Measurements from ENCODE around the gene EXOC6B. TPM values are rescaled to one million over a fixed set of nuclear protein-coding genes. Genes with fewer than 3 reads are reported as not detected.
A peak's percentile ranks its signal among the peaks of the same experiment; 100 is the strongest.

EXOC6B gene
- polyA plus RNA-seq, 2 of the 4 experiments (the other 2 are of a cell fraction): 15.5 to 24.7 TPM

DNA sequence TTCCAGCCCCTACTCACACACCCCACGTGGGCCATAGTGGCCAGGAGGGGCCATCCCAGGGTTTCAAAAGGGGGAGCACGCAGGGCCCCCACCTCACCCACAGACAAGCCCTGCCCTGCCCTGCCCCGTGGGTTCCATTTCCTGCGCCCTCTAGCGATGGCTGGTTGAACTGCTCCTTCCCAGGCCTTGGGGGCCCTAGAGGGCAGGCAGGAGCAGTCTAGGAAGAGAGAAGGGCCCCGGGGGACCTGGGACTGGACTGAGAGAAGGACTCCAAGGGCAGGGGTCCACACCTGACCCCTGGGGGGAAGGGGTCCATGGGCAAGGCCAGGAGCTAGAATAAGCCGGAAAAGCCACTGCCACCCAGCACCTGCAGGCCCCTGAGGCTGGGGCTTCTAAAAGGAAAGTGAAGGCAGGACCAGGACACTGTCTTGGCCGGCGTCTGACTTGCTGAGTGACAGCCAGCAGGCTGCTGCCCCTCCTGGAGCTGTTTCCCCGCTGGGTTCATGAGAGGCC lies 688.3 kb downstream of the EXOC6B start:
- Histone ChIP-seq H3K4me2 (peak overlapping the region; percentile 66), H3K27ac (peak overlapping the region in 1 of 2 experiments; percentile 63; a peak in 3 of 6 replicates), H3K4me1 (peaks cover 27% of the 10 kb centered on the region), H3K9me3 (no peaks in the 10 kb centered on the region), H3K4me3 (no peak overlapping the region)
- POLR2A ChIA-PET: no interaction called here
- TF ChIP-seq CHD4 (IDR thresholded peaks at IDR 0.05; ENCODE audit: borderline replicate concordance): no peak
- TF ChIP-seq PBX3 (IDR thresholded peaks at IDR 0.05): no peak
- TF ChIP-seq NR3C1 (IDR thresholded peaks at IDR 0.05): no peak
- TF ChIP-seq JUNB (IDR thresholded peaks at IDR 0.05): no peak
- TF ChIP-seq, protein P1, sequence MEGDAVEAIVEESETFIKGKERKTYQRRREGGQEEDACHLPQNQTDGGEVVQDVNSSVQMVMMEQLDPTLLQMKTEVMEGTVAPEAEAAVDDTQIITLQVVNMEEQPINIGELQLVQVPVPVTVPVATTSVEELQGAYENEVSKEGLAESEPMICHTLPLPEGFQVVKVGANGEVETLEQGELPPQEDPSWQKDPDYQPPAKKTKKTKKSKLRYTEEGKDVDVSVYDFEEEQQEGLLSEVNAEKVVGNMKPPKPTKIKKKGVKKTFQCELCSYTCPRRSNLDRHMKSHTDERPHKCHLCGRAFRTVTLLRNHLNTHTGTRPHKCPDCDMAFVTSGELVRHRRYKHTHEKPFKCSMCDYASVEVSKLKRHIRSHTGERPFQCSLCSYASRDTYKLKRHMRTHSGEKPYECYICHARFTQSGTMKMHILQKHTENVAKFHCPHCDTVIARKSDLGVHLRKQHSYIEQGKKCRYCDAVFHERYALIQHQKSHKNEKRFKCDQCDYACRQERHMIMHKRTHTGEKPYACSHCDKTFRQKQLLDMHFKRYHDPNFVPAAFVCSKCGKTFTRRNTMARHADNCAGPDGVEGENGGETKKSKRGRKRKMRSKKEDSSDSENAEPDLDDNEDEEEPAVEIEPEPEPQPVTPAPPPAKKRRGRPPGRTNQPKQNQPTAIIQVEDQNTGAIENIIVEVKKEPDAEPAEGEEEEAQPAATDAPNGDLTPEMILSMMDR (IDR thresholded peaks at IDR 0.05): peak; percentile 98
- TF ChIP-seq FOSL2 (IDR thresholded peaks at IDR 0.05): no peak
- TF ChIP-seq FOSL2 (CRISPR knock-in tag; IDR thresholded peaks at IDR 0.05): no peak
- TF ChIP-seq MAZ (IDR thresholded peaks at IDR 0.05; ENCODE audit: borderline replicate concordance, low read depth, low read length): 0 out of 2 replicates have a peak, but pooled peaks have one; percentile 30
- TF ChIP-seq KDM5A (IDR thresholded peaks at IDR 0.05): no peak
- TF ChIP-seq, protein P2, sequence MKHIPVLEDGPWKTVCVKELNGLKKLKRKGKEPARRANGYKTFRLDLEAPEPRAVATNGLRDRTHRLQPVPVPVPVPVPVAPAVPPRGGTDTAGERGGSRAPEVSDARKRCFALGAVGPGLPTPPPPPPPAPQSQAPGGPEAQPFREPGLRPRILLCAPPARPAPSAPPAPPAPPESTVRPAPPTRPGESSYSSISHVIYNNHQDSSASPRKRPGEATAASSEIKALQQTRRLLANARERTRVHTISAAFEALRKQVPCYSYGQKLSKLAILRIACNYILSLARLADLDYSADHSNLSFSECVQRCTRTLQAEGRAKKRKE (CRISPR knock-in tag; IDR thresholded peaks at IDR 0.05; ENCODE audit: low read depth): no peak
- no peak for TF ChIP-seq CHD2 (IDR thresholded peaks at IDR 0.05; ENCODE audit: low read length, partially characterized antibody)
- no peak for TF ChIP-seq NPAS2 (CRISPR knock-in tag; IDR thresholded peaks at IDR 0.05; ENCODE audit: borderline replicate concordance)
- no peak for TF ChIP-seq GATA3 (IDR thresholded peaks at IDR 0.05; ENCODE audit: borderline replicate concordance)
- no peak for TF ChIP-seq NFE2L2 (conservative IDR thresholded peaks at IDR 0.05; ENCODE audit: low read length)
- TF ChIP-seq HOXB13 (CRISPR knock-in tag; IDR thresholded peaks at IDR 0.05; ENCODE audit: low read depth): no peak
- peak; percentile 93 for TF ChIP-seq SMC3 (IDR thresholded peaks at IDR 0.05)
- TF ChIP-seq CEBPB (IDR thresholded peaks at IDR 0.05): no peak
- no peak for TF ChIP-seq HOXA7 (CRISPR knock-in tag; IDR thresholded peaks at IDR 0.05)
- no peak for TF ChIP-seq TFCP2L1 (CRISPR knock-in tag; IDR thresholded peaks at IDR 0.05)
- peak; percentile 77 to 81 for TF ChIP-seq RAD21 (conservative IDR thresholded peaks at IDR 0.05 in 1 of 2, IDR thresholded peaks at IDR 0.05 in 1 of 2)
- TF ChIP-seq KDM1A (IDR thresholded peaks at IDR 0.05; ENCODE audit: low read depth): no peak
- TF ChIP-seq PHF8 (IDR thresholded peaks at IDR 0.05; ENCODE audit: borderline replicate concordance, low read depth): no peak
- CTCF ChIA-PET: interaction anchor here (0.5 to 4.5 kb wide), 60 partner anchors 10 to 610 kb away, joined by 3 to 37 read pairs (median 4); partner anchors contain the start of gene CYP26B1
- peak; percentile 64 to 88 for DNase-seq (ENCODE audit: low read depth in 1 of 2, low spot score in 1 of 2)
- FAIRE-seq: no peak
- 26% methylated on average over 8 of the region's 10 CpGs for WGBS (ENCODE audit: missing lambda C conversion rate)
- peak; percentile 70 to 91 for ATAC-seq

DNA sequence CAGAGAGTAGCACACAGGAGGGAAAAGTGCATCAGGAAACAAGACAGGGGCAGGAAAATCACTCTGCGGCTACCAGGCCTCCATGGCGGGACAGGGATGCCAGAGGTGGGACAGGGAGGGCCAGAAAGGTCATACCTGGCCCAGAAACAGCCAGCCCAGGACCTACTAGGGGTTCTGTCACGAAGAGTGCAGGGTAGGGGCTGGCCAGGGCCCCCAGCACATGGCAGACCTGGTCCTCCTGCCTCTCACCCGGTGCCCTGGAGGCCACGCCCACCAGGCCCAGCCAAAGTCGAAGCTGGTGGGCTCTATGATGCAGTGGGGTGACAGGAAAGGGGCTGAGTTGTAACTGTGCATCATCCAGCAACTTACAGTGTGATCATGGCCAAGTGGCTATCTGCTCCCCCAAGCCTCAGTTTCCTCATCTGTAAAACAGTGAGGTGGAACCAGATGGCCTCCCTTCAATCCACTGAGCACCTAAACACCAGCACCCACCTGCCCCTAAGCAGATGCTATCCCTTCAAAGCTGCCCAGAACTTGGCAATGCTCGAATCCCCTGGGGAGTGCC lies 688.8 kb downstream of the EXOC6B start:
- TF ChIP-seq ZNF302 (CRISPR knock-in tag; IDR thresholded peaks at IDR 0.05) (no peak), BCL3 (IDR thresholded peaks at IDR 0.05) (no peak), USF2 (IDR thresholded peaks at IDR 0.05) (no peak)
- no peaks in the 10 kb centered on the region for H3K9me3 ChIP-seq
- FAIRE-seq (no peak), ATAC-seq (peak in 1 of 2 experiments; percentile 13; a peak in 3 of 6 replicates), DNase-seq (ENCODE audit: low read depth in 1 of 2, low spot score in 1 of 2) (no peak)
- WGBS (ENCODE audit: missing lambda C conversion rate): 48% methylated on average over 7 of the region's 7 CpGs
- ChIA-PET POLR2A (no interaction called here), CTCF (interaction anchor here (0.5 to 4.5 kb wide), 44 partner anchors 9 to 624 kb away, joined by 3 to 37 read pairs (median 5); partner anchors contain the start of gene CYP26B1)
- peaks cover 27% of the 10 kb centered on the region for H3K4me1 ChIP-seq
- no peak overlapping the region for H3K4me3 ChIP-seq
- H3K27ac ChIP-seq: peak overlapping the region in 1 of 2 experiments; percentile 63; a peak in 3 of 6 replicates
- H3K4me2 ChIP-seq: 0 out of 3 replicates have a peak overlapping the region, but pooled peaks have one; percentile 66
